SH-SY5Y (cell line): ENCODE data around the gene ZXDC.
A peak's percentile ranks its signal among the peaks of the same experiment; 100 is the strongest.

Experiments used
- GATA2 ChIP-seq: IDR thresholded peaks from 2 replicates; pipeline ENCODE4 v1.6.1; 2011; ENCODE audit warnings: mild to moderate bottlenecking, low read depth, low read length
- GATA3 ChIP-seq: IDR thresholded peaks from 2 replicates; pipeline ENCODE4 v1.6.1; 2011; ENCODE audit warnings: low read depth, mild to moderate bottlenecking, low read length, moderate library complexity

Gene ZXDC

DNA sequence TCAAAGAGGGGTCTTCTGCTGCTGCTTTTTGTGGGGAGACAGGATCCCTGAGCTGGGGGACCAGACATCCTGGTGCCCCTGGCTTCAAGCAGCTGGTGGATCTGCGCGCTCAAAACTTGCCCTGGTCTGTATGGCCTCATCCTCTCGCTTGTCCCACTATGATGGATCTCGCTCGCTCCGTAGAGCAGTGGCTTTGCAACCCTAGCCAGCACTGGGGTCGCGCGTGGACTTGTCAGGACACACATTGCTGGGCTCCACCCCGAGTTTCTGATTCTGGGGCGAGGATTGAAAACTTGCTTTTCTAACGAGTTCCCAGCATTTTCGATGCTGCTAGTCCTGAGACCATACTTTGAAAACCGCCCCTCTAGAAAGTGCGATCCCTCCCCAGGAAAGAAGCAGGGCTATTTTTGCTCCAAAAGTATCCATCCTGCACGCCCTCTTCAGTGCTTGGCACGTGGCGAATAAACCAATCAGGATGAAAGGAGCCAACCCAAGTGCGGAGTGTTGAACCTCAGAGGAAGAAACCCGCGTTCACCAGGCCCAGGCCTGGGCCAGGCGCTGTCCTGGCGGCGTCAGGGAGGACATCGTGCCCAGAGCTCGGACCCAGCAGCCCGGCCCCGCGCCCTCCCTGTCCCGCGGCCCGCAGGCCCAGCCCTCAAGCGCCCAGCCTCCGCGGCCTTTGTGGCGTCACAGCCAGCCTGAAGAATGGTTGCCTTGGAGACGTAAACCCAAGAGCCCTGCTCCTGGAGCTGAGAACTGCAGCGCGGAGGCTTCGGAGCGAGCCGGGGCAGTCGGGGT, 81.3 kb downstream of the ZXDC start, which contains the start of gene CFAP100:
TSS of gene CFAP100 (plus strand) at position 731 of the 798 bp plus-strand sequence. CDS start 1,092 bp downstream, outside the sequence.
- no peak for TF ChIP-seq GATA3
- no peak for TF ChIP-seq GATA2

DNA sequence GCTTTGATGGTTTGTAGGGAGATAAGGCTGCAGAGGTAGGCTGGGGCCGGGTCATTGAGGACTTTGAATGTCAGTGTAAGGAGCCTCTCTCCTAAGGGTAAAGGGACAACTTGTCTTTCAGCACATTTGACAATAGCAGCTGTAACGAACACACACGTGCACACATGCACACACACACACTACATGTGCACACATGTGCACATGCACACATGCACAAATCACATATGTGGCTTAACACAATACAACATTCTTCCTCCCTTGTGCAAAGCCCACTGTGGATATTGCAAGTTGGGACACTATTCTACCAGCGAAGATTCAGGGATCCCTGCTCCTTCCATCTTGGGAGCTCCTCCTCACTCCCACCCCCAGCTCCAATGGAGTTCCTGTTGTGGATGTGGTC, 82.1 kb downstream of the ZXDC start:
- TF ChIP-seq GATA2 (no peak), GATA3 (no peak)

DNA sequence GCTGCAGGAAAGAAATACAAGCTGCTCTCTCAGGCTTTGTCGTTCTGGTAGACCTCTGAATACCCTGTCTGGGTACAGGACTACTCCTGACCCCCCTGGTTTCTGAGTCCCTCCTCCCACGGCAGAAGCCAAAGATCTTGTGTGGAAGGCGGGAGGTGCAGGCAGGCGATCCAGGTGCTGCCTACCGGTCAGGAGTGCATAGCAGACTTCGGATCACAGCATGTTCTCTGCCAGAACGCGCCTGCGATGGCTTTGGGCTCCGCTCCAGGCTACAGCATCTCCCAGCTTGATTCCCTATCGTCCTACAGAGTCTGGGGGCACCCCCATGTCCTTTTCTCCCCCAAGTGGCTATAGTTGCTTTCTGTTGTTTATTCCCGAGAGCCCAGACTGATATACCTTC, 83.4 kb downstream of the ZXDC start:
- TF ChIP-seq GATA3 (no peak), GATA2 (no peak)

DNA sequence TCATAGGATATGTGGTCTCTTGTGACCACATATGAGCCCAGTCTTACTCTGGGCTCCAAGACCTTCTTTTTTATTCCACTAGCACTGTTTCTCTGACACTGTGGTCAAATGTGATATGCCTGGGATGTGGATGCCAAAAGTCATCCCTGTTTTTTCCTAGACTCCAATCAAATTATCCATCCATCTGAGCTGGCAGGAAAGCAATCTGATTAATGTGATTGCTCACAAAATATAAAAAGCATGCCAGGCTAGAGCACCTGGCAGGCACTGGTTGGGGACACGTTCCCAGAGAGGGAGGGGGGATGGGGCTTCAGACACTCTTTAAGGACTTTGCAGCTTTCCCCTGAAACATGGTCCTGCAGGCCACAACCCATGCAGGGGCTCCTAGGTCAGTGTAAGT, 84.1 kb downstream of the ZXDC start:
- no peak for TF ChIP-seq GATA3
- peak; percentile 60 for TF ChIP-seq GATA2

DNA sequence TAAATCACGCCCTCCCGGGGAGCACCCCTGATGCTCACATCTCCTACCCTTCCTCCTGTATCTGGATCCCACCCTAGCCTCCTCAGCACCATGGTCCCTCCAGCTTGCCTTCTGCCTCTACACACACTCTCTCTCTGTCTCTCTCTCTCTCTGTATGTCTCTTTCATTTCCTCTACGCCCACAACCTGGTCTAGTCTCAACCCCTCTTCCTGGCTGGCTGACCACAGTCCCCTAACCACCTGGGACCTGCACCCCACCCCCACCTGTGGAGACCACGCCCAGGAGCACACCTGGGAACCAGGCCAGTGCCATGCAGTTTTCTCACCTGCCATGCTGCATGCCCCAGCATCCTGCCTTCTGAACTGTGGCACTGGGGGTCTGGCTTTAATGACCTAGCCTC, 84.9 kb downstream of the ZXDC start:
- TF ChIP-seq GATA3, result no peak
- TF ChIP-seq GATA2, result no peak

DNA sequence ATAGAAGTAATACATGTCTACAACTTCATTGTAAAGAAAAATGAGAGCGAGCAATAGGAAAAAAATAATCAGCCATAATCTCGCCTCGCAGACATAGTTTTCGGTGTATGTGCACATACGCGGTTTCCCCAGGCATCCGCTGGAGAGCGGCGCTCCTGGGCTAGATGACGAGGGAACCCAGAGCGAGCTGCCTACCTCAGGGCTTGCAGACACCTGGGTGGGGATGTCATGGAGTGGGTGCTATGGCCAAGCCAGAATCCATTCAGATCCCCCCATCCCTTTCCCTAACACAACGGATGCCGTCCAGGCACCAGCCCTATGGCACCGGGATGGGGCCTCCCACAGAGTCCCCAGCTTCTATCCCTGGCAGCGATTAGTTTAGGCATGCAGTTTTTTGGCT, 85.5 kb downstream of the ZXDC start:
- TF ChIP-seq GATA3 (no peak), GATA2 (no peak)

DNA sequence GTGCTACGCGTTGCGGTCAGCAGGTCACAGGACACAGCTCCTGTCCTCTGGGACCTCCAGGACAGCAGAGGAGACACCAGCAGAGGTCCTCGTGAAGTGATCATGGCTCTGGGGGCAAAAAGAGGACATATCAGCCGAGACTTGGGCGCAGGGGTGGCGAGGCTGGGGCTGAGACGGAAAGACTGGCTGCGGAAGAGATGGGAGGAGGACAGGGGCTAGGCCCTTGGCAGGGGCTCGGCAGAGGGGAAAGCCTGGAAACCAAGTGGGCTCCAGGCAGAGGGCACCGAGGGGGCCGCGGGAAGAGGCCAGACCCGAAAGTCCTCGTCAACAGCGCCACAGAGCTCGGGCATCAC, 85.9 kb downstream of the ZXDC start:
- TF ChIP-seq GATA3, result no peak
- no peak for TF ChIP-seq GATA2

DNA sequence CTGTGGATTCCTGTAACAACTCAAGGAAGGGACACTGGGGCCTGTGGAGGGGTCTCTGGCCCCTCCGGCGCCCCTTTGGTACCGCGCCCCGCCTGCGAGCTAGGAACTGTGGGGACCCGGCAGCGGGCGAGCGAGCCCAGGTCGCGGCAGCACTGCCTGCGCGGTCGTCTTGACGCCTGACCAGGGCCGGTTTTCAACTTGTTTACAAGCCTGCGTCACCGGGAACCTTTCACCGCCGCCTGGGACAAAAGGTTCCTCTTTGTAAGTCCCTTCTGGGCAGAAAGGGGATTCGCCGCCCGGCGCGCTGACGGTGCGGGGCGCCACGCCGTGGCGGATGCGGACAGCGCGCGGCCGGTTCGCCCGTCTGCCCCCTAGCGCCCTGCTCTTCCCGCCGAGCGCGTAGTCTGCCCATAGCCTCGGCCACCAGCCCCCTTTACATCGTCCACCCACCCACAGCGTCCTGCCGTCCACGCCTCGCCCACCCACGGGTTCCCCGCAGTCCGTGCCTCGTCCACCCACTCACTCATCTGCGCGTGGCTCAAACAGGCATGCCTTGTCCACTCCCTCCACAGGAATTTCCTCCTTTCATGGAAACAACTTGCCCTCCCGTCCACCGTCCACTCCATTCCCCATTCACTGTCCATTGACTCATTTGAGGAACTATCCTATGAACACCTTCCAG, 86.4 kb downstream of the ZXDC start:
- no peak for TF ChIP-seq GATA3
- no peak for TF ChIP-seq GATA2
